GM12874 (cell line): ENCODE results near the gene PAK4.

Experiments
- CTCF ChIP-seq: IDR thresholded peaks from 2 replicates; pipeline ENCODE4 v1.5.1; 2011; ENCODE audit warnings: low read depth, mild to moderate bottlenecking, control low read depth, low read length, moderate library complexity; ENCODE audit not compliant: insufficient read depth

The PAK4 gene

DNA sequence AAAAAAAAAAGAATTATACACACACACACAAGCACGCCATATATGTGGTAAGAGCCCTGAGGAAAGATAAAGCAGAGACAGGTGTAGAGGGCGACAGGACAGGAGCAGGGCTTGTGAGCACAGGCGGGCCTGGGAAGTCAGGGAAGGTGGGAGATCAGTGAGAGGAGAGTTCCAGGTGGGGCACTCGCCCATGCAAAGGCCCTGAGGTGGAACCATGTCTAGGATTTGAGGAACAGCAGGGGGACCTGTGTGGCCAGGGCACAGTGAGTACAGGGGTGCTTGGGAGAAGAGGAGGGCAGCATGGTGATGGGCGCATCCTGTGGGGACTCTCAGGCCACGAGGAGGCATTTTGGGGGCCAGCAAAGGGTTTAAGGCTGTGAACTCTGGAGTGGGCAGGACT lies 38.7 kb downstream of the PAK4 start:
- TF ChIP-seq CTCF, result no peak

DNA sequence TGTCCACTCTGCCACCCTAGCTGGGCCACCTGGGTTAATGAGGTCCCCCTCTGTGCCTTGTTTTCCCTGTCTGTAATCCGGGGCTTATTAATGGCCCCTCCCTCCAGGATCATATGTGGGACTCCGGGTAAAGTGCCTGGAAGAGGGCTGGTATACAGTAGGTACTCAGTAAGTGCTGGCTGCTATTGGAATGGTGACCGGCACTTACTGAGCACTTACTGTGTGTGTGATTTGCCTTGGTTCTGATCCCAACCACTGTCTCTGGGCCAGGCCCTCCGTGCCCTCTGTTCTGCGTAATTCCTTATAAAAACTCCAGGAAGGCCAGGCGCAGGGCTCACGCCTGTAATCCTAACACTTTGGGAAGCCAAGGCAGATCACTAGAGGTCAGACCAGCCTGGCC lies 40.3 kb downstream of the PAK4 start:
- TF ChIP-seq CTCF, result no peak

- TF ChIP-seq CTCF, result no peak
Measured at GRCh38 chr19:39166571-39167391, 41.2 kb downstream of the PAK4 start.

DNA sequence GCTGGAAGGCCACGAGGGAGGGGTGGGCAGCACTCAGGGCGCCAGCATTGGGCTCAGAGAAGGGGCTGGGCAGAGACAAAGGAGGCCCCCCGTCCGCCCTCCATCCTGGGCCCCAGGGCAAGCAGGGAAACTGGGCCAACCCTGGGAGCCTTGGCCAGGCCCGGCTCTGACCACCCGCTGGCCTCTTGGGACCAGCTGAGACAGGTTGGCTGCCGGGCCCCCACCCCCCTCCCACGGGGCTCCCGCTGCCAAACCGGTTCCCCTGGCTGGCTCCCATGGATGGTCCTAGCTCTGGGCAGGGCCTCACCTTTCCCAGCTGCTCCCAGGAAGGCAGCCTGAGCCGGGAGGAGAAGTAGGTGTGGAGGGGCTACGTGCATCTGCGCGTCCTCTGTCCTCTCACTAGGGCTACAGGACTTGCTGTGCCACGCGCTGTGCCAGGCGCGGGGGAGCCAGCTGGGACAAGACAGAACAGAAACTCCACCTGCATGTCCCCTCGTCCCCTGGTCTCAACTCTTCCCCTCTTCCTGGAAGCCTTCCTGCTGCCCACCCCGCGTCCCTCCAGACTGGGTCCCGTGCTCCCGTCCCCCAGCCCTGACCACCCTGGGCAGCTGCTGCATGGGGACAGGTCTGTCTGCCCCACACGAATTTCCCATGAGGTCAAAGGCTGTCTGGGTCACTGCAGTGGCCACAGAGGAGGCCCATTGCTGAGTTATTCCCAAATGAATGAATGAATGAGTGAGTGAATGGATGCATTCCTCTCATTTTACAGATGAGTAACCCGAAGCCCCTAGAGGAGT lies 42.1 kb downstream of the PAK4 start:
- no peak for TF ChIP-seq CTCF

GRCh38 chr19:39168258-39169142 lies 42.9 kb downstream of the PAK4 start:
- TF ChIP-seq CTCF, result no peak

GRCh38 chr19:39169143-39169810 lies 43.7 kb downstream of the PAK4 start:
- TF ChIP-seq CTCF, result no peak
